Measurements from ENCODE around the gene STX16.

STX16 gene

GRCh38 chr20:58697201-58697866 lies 46.3 kb downstream of the STX16 start:
- no peak for DNase-seq (ENCODE audit: low spot score)
- no peak for FAIRE-seq

- FAIRE-seq = no peak
- DNase-seq (ENCODE audit: low spot score) = no peak
Observed at GRCh38 chr20:58697867-58698703, 47.0 kb downstream of the STX16 start.

- FAIRE-seq = no peak
- no peak for DNase-seq (ENCODE audit: low spot score)
Observed at GRCh38 chr20:58698741-58699622, 47.9 kb downstream of the STX16 start.

- FAIRE-seq (no peak), DNase-seq (ENCODE audit: low spot score) (no peak)
Observed at GRCh38 chr20:58699623-58700107, 48.6 kb downstream of the STX16 start.

GRCh38 chr20:58700121-58700821 lies 49.2 kb downstream of the STX16 start:
- FAIRE-seq (no peak), DNase-seq (ENCODE audit: low spot score) (no peak)

- FAIRE-seq = no peak
Observed at GRCh38 chr20:58700823-58701222, 49.7 kb downstream of the STX16 start.

GRCh38 chr20:58701431-58702160 lies 50.5 kb downstream of the STX16 start:
- no peak for DNase-seq (ENCODE audit: low spot score)
- FAIRE-seq = no peak

More at GRCh38 chr20:58700823-58701222, 49.7 kb downstream of the STX16 start:
- DNase-seq (ENCODE audit: low spot score) = no peak

GRCh38 chr20:58702161-58702510 lies 51.1 kb downstream of the STX16 start:
- no peak for DNase-seq (ENCODE audit: low spot score)
- FAIRE-seq = no peak

- DNase-seq (ENCODE audit: low spot score) = no peak
- FAIRE-seq = no peak
Observed at GRCh38 chr20:58702859-58703648, 52.0 kb downstream of the STX16 start.

GRCh38 chr20:58703765-58704371 lies 52.8 kb downstream of the STX16 start:
- no peak for FAIRE-seq
- no peak for DNase-seq (ENCODE audit: low spot score)

- FAIRE-seq (no peak), DNase-seq (ENCODE audit: low spot score) (no peak)
Observed at GRCh38 chr20:58705208-58705926, 54.3 kb downstream of the STX16 start.

- FAIRE-seq = no peak
- DNase-seq (ENCODE audit: low spot score) = no peak
Observed at GRCh38 chr20:58706150-58706892, 55.2 kb downstream of the STX16 start.

- DNase-seq (ENCODE audit: low spot score) (no peak), FAIRE-seq (no peak)
Observed at GRCh38 chr20:58706975-58707681, 56.0 kb downstream of the STX16 start.

GRCh38 chr20:58707770-58708169 lies 56.7 kb downstream of the STX16 start:
- DNase-seq (ENCODE audit: low spot score) = no peak
- FAIRE-seq = no peak

- no peak for FAIRE-seq
- no peak for DNase-seq (ENCODE audit: low spot score)
Observed at GRCh38 chr20:58708246-58708931, 57.3 kb downstream of the STX16 start.

- no peak for FAIRE-seq
Observed at GRCh38 chr20:58709013-58709702, 58.1 kb downstream of the STX16 start.

More at GRCh38 chr20:58709013-58709702, 58.1 kb downstream of the STX16 start:
- no peak for DNase-seq (ENCODE audit: low spot score)
